Ovary (tissue), 3 donors: ENCODE data around the gene FNIP1.

ENCODE experiments used
- EP300 ChIP-seq: sonication (generic); formaldehyde crosslinking; IDR thresholded peaks from one replicate; pipeline ENCODE4 v1.6.1; 2017; ENCODE audit warnings: antibody characterized with exemption
- POLR2A ChIP-seq: fragments of 450-650 bp; IDR thresholded peaks from one replicate; pipeline ENCODE4 v1.6.1; 2017; ENCODE audit warnings: antibody characterized with exemption, mild to moderate bottlenecking, moderate library complexity
- TF ChIP-seq, protein P1 (sequence below), 3 donors: fragments of 450-650 bp in 2 of 3; fragments of 200-600 bp in 1 of 3; IDR thresholded peaks; one replicate each; pipeline versions ENCODE4 v1.5.1 to v1.8.0; 2016 to 2022; ENCODE audit warnings: antibody characterized with exemption in 3 of 3, mild to moderate bottlenecking in 1 of 3
- donor health status: DM: no; HTN: no; CAD: no.

DNA sequence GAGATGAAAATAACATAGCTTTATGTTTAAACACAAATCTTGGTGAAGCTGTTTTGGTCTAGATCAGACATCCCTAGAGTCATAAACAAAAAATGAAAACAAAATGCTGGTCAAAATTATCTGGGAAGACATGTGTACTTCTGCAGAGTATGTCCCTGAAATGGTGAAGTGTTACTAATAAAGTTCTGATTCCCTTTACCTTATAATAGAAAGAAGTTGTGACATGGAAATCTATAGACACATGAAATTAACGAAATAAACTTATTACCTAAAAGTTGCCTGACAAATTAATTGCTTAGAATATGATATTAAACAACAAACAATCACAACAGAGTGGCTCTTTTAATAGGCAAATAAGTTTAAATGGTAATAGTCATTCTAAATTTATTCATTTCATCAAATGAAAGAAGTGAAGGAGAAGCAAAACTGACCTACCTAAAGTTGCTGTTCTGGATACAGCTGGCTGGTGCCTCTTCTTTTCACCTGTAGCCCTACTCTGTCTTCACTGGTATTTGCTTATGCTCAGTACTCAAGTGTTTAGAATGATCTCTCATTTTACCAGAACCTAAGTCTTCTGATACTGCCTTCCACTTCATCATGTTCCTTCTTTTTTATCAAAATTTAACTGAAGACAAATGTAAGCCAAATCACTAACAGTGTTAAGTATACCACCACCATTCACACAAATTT, 38.8 kb downstream of the FNIP1 start:
- TF ChIP-seq, protein P1, sequence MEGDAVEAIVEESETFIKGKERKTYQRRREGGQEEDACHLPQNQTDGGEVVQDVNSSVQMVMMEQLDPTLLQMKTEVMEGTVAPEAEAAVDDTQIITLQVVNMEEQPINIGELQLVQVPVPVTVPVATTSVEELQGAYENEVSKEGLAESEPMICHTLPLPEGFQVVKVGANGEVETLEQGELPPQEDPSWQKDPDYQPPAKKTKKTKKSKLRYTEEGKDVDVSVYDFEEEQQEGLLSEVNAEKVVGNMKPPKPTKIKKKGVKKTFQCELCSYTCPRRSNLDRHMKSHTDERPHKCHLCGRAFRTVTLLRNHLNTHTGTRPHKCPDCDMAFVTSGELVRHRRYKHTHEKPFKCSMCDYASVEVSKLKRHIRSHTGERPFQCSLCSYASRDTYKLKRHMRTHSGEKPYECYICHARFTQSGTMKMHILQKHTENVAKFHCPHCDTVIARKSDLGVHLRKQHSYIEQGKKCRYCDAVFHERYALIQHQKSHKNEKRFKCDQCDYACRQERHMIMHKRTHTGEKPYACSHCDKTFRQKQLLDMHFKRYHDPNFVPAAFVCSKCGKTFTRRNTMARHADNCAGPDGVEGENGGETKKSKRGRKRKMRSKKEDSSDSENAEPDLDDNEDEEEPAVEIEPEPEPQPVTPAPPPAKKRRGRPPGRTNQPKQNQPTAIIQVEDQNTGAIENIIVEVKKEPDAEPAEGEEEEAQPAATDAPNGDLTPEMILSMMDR (IDR thresholded peaks at IDR 0.05): no peak
- TF ChIP-seq EP300: no peak
- no peak for TF ChIP-seq POLR2A
